Panc1 (cell line): ENCODE data around the gene CHST4. TPM values are rescaled to one million over a fixed set of nuclear protein-coding genes. Genes with fewer than 3 reads are reported as not detected.

Source experiments
- ATAC-seq: fragments of 200-7000 bp; cut with Tn5 transposase; 2 replicates; pipeline ENCODE4 v1.9.1; 2020; ENCODE audit warnings: mild to moderate bottlenecking, moderate library complexity
- BruUV-seq: library from RNA; stranded (reverse); fragments of 400-500 nt; replicated peaks from 2 replicates; lab custom pipeline; 2021; lab: Mats Ljungman, UMichigan
- CTCF ChIA-PET: fragments of 300-600 bp; sonication (Branson Sonifier 250); formaldehyde crosslinking; loops from one replicate; lab custom pipeline; 2022; ENCODE audit warnings: antibody characterized with exemption; lab: Charles Lee
- POLR2A ChIA-PET: fragments of 300-600 bp; sonication (Branson Sonifier 250); formaldehyde crosslinking; loops from one replicate; lab custom pipeline; 2022; ENCODE audit warnings: antibody characterized with exemption; lab: Charles Lee
- DNase-seq: peaks from one replicate; pipeline ENCODE4 v3.0.0-alpha.2; 2010; ENCODE audit warnings: low read depth, low spot score
- H3K27ac ChIP-seq: 2 replicates; pipeline ENCODE4 v1.5.1; 2011; ENCODE audit warnings: mild to moderate bottlenecking, low read length, inconsistent platforms
- H3K27me3 ChIP-seq: fragments of 200-500 bp; sonication (Bioruptor generic); 2 replicates; pipeline ENCODE4 v1.6.0; 2014; ENCODE audit warnings: low read length, inconsistent platforms; ENCODE audit not compliant: control insufficient read depth, insufficient read depth
- H3K36me3 ChIP-seq: fragments of 200-500 bp; sonication (Bioruptor generic); 2 replicates; pipeline ENCODE4 v1.5.1; 2014; ENCODE audit warnings: inconsistent platforms, mild to moderate bottlenecking, low read length, moderate library complexity; ENCODE audit not compliant: control insufficient read depth, insufficient read depth
- H3K4me1 ChIP-seq: 2 replicates; pipeline ENCODE4 v1.5.1; 2011; ENCODE audit warnings: inconsistent platforms, mild to moderate bottlenecking, low read length, moderate library complexity; ENCODE audit not compliant: control insufficient read depth, insufficient read depth
- H3K4me3 ChIP-seq, 2 experiments: 2 replicates each; pipeline ENCODE4 v1.5.1; 2011 to 2012; ENCODE audit warnings: low read depth in 2 of 2, low read length in 2 of 2, mild to moderate bottlenecking in 2 of 2, inconsistent platforms in 1 of 2, moderate library complexity in 1 of 2
- H3K9me3 ChIP-seq: fragments of 200-500 bp; sonication (Bioruptor generic); 2 replicates; pipeline ENCODE4 v1.5.1; 2014; ENCODE audit warnings: low read depth, mild to moderate bottlenecking, inconsistent platforms, low read length, moderate library complexity; ENCODE audit not compliant: control insufficient read depth, insufficient read depth
- POLR2AphosphoS5 ChIP-seq: IDR thresholded peaks from 2 replicates; pipeline ENCODE4 v1.6.1; 2012; ENCODE audit warnings: mild to moderate bottlenecking, low read depth, low read length, moderate library complexity
- SIN3A ChIP-seq: IDR thresholded peaks from 2 replicates; pipeline ENCODE4 v1.6.1; 2012; ENCODE audit warnings: low read depth, mild to moderate bottlenecking, low read length, moderate library complexity, borderline replicate concordance; ENCODE audit not compliant: insufficient read depth
- TCF7L2 ChIP-seq: IDR thresholded peaks from 2 replicates; pipeline ENCODE4 v1.6.1; 2011; ENCODE audit warnings: mild to moderate bottlenecking, low read depth, low read length, inconsistent platforms
- in situ Hi-C: cut with HindIII; loops from 2 replicates; pipeline ENCODE4 v1.10.0; 2016; ENCODE audit warnings: low sequenced_read_pairs, low pct_unique_long_range_greater_than_20kb
- intact Hi-C: fragments of 100-400 bp; cut with micrococcal nuclease; formaldehyde crosslinking; loops from one replicate; pipeline ENCODE4 v1.10.0; 2022; ENCODE audit not compliant: unreplicated experiment
- total RNA-seq: library from RNA; stranded (reverse); gene quantifications from one replicate; pipeline ENCODE4 v1.2.1, GENCODE V29; 2021; ENCODE audit not compliant: unreplicated experiment
- TF ChIP-seq, protein P1 (sequence below): fragments of 450-650 bp; IDR thresholded peaks from 2 replicates; pipeline ENCODE4 v1.5.1; 2017; ENCODE audit warnings: mild to moderate bottlenecking
- TF ChIP-seq, protein P2 (sequence below), 2 experiments: IDR thresholded peaks; 2 replicates each; pipeline ENCODE4 v1.6.1; 2011 to 2012; ENCODE audit warnings: low read depth in 2 of 2, control low read depth in 1 of 2, low read length in 1 of 2, mild to moderate bottlenecking in 1 of 2, moderate library complexity in 1 of 2; ENCODE audit not compliant: insufficient read depth in 1 of 2

Gene CHST4
- total RNA-seq, 1 experiment from 2014 or later: 1.1 TPM

DNA sequence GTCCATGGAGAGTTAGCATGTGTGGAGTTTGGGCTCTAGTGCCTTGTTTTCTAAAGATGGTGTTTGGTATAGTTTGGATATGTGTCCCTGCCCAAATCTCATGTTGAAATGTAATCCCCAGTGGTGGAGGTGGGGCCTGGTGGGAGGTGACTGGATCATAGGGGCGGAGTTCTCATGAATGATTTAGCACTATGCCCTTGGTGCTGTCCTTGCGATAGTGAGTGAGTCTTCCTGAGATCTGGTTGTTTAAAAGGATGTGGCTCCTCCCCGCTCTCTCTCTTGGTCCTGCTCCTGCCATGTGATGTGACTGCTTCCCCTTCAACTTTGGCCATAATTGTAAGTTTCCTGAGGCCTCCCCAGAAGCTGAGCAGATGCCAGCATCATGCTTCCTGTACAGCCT is 28.2 kb upstream of the CHST4 start:
- in situ Hi-C loops: no loop called here
- H3K4me1 ChIP-seq: no peaks in the 10 kb centered on the region
- no peak for TF ChIP-seq POLR2AphosphoS5
- TF ChIP-seq, protein P1, sequence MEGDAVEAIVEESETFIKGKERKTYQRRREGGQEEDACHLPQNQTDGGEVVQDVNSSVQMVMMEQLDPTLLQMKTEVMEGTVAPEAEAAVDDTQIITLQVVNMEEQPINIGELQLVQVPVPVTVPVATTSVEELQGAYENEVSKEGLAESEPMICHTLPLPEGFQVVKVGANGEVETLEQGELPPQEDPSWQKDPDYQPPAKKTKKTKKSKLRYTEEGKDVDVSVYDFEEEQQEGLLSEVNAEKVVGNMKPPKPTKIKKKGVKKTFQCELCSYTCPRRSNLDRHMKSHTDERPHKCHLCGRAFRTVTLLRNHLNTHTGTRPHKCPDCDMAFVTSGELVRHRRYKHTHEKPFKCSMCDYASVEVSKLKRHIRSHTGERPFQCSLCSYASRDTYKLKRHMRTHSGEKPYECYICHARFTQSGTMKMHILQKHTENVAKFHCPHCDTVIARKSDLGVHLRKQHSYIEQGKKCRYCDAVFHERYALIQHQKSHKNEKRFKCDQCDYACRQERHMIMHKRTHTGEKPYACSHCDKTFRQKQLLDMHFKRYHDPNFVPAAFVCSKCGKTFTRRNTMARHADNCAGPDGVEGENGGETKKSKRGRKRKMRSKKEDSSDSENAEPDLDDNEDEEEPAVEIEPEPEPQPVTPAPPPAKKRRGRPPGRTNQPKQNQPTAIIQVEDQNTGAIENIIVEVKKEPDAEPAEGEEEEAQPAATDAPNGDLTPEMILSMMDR: no peak
- no peak for TF ChIP-seq TCF7L2
- TF ChIP-seq, protein P2, sequence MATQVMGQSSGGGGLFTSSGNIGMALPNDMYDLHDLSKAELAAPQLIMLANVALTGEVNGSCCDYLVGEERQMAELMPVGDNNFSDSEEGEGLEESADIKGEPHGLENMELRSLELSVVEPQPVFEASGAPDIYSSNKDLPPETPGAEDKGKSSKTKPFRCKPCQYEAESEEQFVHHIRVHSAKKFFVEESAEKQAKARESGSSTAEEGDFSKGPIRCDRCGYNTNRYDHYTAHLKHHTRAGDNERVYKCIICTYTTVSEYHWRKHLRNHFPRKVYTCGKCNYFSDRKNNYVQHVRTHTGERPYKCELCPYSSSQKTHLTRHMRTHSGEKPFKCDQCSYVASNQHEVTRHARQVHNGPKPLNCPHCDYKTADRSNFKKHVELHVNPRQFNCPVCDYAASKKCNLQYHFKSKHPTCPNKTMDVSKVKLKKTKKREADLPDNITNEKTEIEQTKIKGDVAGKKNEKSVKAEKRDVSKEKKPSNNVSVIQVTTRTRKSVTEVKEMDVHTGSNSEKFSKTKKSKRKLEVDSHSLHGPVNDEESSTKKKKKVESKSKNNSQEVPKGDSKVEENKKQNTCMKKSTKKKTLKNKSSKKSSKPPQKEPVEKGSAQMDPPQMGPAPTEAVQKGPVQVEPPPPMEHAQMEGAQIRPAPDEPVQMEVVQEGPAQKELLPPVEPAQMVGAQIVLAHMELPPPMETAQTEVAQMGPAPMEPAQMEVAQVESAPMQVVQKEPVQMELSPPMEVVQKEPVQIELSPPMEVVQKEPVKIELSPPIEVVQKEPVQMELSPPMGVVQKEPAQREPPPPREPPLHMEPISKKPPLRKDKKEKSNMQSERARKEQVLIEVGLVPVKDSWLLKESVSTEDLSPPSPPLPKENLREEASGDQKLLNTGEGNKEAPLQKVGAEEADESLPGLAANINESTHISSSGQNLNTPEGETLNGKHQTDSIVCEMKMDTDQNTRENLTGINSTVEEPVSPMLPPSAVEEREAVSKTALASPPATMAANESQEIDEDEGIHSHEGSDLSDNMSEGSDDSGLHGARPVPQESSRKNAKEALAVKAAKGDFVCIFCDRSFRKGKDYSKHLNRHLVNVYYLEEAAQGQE (IDR thresholded peaks at IDR 0.05; ENCODE audit: insufficient read depth in 1 of 2, low read depth in 2 of 2, low read length in 1 of 2): no peak
- no peak for TF ChIP-seq SIN3A
- no peak overlapping the region for H3K4me3 ChIP-seq
- H3K27me3 ChIP-seq: no peaks in the 10 kb centered on the region
- BruUV-seq: no TSS peak
- intact Hi-C loops: loop anchor here (2.0 kb wide), 1 partner anchor 85 kb away; no protein-coding TSS in a partner anchor
- H3K9me3 ChIP-seq: no peaks in the 10 kb centered on the region
- ATAC-seq (no peak), DNase-seq (no peak)
- H3K27ac ChIP-seq: no peak overlapping the region
- POLR2A ChIA-PET: interaction anchor here (0.6 kb wide), 1 partner anchor 186 kb away, joined by 3 read pairs; no protein-coding TSS in a partner anchor
- H3K36me3 ChIP-seq: no peaks in the 10 kb centered on the region
- CTCF ChIA-PET: interaction anchor here (0.7 to 1.5 kb wide), 2 partner anchors 85 to 118 kb away, joined by 3 to 4 read pairs; no protein-coding TSS in a partner anchor

DNA sequence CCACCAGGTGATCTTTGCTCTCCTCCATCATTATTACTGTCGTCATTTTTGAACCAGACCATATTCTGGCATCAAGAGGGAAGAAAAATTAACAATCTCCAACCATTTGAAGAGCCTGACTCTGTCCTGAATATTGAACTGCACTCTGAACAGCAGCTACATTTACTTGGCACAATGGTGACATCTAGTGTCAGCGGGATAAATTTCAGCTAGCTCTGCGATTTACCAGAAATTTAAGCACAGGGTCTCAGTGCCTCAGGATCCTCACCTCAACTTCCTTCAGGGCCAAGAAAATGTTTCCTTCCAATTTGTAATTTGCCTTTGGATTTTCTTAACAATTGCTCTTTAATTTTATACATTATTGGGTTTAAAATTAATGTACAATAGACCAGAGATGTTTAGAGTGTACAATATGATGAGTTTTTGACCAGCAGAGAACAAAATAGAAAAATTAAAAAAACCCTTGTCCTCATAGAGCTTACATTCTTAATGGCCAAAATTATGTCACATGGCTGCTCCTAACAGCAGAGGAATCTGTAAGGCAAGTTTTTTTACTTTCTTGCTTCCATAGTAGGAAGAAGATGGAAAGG is 26.4 kb upstream of the CHST4 start:
- peak; percentile 56 for DNase-seq
- no peaks in the 10 kb centered on the region for H3K4me1 ChIP-seq
- peak; percentile 80 for ATAC-seq
- in situ Hi-C loops (no loop called here), intact Hi-C loops (loop anchor here (2.0 kb wide), 1 partner anchor 87 kb away; no protein-coding TSS in a partner anchor)
- TF ChIP-seq, protein P1: peak; percentile 73
- no peak for TF ChIP-seq TCF7L2
- H3K36me3 ChIP-seq: no peaks in the 10 kb centered on the region
- H3K9me3 ChIP-seq: no peaks in the 10 kb centered on the region
- ChIA-PET POLR2A (no interaction called here), CTCF (interaction anchor here (0.7 to 1.4 kb wide), 2 partner anchors 36 to 87 kb away, joined by 3 to 8 read pairs; no protein-coding TSS in a partner anchor)
- no peak overlapping the region for H3K27ac ChIP-seq
- no peak overlapping the region for H3K4me3 ChIP-seq
- no TSS peak for BruUV-seq
- no peaks in the 10 kb centered on the region for H3K27me3 ChIP-seq
